D721Med (cell line): ENCODE data around the gene INO80C.

Source experiments
- DNase-seq: peaks from one replicate; pipeline ENCODE4 v3.0.0; 2011; ENCODE audit warnings: low spot score; ENCODE audit not compliant: insufficient read length
- FAIRE-seq: peaks from 2 replicates; lab custom pipeline; 2011; peaks lifted over from hg19 to GRCh38; lab: Jason Lieb, UNC
- TF ChIP-seq, protein P1 (sequence below): IDR thresholded peaks from 2 replicates; pipeline ENCODE4 v1.5.1; 2012; ENCODE audit warnings: mild to moderate bottlenecking, control low read depth; ENCODE audit not compliant: insufficient read depth; ENCODE audit errors: missing control alignments

INO80C gene

DNA sequence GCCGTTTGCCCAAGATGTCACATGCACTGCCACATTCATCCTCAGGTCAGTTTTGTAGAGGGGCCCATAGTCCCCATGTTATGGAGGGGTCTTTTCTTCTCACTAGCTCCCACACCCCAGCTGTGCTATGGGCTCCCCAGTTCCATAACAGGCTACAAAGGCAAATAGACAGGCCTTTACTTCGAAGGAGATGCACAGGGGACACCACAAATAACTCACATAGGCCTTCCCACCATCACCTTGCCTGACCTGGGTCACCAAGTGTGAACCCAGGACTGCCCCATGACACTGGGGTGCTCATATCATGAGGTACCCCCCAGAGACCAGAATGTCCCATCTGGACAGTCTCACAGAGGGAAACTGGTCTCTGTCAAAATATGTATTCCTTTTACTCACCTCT, 15.0 kb upstream of the INO80C start:
- TF ChIP-seq, protein P1, sequence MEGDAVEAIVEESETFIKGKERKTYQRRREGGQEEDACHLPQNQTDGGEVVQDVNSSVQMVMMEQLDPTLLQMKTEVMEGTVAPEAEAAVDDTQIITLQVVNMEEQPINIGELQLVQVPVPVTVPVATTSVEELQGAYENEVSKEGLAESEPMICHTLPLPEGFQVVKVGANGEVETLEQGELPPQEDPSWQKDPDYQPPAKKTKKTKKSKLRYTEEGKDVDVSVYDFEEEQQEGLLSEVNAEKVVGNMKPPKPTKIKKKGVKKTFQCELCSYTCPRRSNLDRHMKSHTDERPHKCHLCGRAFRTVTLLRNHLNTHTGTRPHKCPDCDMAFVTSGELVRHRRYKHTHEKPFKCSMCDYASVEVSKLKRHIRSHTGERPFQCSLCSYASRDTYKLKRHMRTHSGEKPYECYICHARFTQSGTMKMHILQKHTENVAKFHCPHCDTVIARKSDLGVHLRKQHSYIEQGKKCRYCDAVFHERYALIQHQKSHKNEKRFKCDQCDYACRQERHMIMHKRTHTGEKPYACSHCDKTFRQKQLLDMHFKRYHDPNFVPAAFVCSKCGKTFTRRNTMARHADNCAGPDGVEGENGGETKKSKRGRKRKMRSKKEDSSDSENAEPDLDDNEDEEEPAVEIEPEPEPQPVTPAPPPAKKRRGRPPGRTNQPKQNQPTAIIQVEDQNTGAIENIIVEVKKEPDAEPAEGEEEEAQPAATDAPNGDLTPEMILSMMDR = no peak
- no peak for FAIRE-seq
- DNase-seq = no peak

DNA sequence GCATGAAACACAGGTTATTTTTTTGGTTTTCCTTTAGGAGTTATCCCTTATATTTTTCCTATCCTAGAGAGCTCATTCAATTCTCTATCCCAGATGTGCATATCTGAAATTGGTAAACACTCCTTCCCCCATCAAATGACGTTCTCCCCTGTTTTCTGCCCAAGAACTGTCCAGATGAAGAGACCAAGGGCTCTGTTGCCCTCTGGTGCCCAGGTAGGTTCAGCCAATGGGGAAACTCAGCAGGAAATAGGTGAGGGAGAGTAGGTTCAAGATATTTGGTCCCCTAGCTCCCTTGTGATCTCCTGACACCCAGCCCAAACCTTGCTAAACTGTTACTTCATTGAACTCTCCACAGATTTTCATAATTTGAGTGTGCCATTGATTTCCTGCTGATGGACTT, 14.1 kb upstream of the INO80C start:
- DNase-seq (no peak), FAIRE-seq (no peak)
- TF ChIP-seq, protein P1 = peak; percentile 19

DNA sequence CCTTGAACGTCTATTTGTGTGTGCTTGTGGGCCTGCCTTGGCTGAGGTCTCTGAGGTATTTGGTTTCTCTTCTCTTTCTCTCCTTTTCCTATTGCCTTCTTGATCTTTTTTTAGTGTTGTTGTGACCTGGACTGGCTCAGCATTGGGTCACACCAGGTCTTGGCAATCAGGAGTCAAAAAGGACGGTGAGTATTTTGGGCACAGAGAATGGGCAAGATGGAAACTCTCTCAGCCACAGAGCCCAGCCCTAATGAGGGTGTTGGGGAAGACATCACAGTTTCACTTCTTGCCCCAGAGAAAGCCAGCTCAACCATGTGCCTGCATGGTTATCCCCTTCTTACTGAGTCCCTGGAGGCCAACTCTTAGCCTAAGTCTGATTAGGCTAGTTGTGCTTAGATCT, 13.7 kb upstream of the INO80C start:
- no peak for FAIRE-seq
- TF ChIP-seq, protein P1 = no peak
- DNase-seq = peak; percentile 37

DNA sequence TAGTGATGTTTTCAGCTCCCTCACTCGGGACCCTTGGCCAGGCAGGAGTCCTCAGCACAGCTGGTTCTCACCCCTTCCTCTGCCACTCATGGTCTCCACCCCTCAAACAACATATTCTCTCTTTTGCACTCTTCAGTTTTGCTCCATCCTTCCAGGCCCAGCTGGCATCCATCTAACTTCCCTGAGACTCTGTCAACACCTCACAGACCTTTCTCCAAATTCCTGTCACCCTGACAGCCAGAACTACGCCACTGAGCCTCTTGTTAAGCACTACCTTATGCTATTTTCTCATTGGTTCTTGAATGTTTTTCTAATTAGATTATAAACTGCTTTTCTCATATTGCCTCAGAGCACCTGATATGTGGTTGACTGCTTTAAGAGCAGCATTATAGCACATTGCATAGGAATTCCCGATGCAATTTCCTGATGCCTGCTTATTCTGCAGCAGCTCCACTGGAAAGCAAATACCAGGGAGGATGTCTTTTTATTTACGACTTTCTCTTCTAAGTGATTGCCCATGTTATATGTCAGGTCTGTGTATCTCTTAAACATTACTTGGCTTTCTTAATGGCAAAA, 12.4 kb upstream of the INO80C start:
- TF ChIP-seq, protein P1 = no peak
- no peak for FAIRE-seq
- no peak for DNase-seq

DNA sequence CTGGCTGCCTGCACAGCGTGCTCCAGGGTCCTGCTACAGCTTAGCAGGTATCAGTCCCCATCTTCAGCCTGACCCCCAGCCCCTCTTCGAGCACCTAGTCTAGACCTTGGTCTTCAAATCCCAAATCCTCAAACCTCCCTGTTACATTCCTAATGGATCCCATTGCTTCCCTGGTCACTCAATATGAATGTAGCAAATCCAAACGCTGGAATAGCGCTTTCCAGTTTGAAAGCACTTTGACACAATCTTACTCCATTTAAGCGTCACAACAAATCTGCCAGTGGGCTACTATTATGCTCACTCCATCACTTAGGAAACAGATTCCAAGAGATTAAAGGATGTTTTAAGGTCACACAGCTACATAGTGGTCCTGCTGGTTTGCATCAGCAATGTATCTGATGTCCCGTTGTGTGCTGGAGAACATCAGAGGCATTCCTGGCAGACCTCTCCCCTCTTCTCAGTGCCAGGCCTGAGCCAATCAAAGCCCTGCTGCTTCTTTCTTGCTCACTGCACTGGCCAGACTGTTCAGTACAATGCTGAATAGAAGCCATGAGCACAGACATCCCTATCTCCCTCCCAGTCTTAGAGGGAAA, 11.1 kb upstream of the INO80C start:
- FAIRE-seq (no peak), DNase-seq (no peak)
- TF ChIP-seq, protein P1 = no peak

DNA sequence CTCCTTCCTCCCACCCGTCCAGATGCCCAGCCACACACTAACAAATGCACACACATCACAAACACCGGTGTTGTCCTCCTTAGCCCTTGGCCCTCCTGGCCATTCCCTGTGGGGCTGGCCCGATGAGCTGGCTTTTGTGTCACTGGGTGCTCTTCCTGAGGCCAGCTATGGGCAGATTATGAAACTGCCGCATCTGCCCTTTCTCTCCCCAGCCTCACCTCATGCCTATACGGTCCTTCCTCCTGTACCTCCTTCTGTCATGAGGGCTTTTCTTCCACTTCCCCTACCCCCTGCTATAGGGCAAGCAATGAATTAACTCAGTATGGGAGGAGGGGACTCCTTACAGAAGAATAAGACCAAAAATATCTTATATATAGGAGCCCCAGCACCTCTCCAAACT, 10.3 kb upstream of the INO80C start:
- FAIRE-seq = no peak
- no peak for DNase-seq
- TF ChIP-seq, protein P1 = no peak

DNA sequence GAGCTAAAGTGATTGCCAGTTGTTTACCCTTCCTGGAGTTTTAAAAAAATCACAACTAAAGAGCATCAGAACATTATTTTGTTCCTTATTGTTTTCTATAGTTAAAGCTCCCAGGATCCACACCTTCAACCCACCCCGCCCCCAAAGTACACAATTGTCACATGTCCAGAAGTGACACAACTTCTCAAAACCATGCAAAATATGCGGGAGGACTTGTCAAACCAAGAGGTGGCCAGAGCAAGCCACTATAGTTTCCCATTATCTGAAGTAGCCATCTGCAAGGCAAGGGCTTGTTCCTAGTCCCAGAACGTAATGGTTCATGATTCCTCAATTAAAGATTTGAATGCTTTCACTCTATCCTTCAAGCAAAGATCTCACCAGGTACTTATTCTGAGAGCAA, 9.9 kb upstream of the INO80C start:
- no peak for FAIRE-seq

More for the DNA sequence above, 9.9 kb upstream of the INO80C start:
- DNase-seq = no peak
- TF ChIP-seq, protein P1 = no peak
